ENCODE data around the gene CXCL13. TPM values are rescaled to one million over a fixed set of nuclear protein-coding genes. Genes with fewer than 3 reads are reported as not detected.
A peak's percentile ranks its signal among the peaks of the same experiment; 100 is the strongest.

Gene CXCL13
- total and polyA plus RNA-seq, 3 experiments from 2014 or later: 0.24 to 3.1 (median 2.3) TPM

DNA sequence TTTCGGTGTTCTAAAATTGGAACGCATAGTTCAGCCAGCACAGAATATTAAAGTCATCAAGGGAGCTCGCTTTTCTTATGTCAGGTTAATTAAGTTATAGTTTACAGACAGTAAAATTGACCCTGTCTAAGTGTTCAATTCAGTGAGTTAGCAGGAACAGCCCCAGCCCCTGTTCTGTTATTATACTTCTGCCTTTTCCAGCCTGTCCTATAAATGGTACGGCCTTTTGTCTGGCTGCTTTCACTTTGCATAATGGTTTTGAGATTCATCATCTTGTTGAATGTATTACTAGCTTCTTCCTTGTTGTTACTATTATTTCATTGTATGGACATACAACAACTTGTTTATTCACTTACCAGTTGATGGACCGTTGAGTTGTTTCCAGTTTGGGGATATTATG, 9.5 kb downstream of the CXCL13 start:
- H3K9me3 ChIP-seq (ENCODE audit: low read length): no peaks in the 10 kb centered on the region
- no peak overlapping the region for H3K27ac ChIP-seq (ENCODE audit: low read depth, low read length)
- H3K36me3 Mint-ChIP-seq: peaks cover 0 to 5% (median 0%) of the 10 kb centered on the region in 3 donors
- H3K9me3 Mint-ChIP-seq: no peaks in the 10 kb centered on the region
- peaks cover 6 to 32% of the 10 kb centered on the region in 2 donors for H3K27me3 Mint-ChIP-seq
- H3K36me3 ChIP-seq (ENCODE audit: insufficient read depth, low read length): no peaks in the 10 kb centered on the region
- H3K4me1 Mint-ChIP-seq: peaks cover 4 to 14% (median 12%) of the 10 kb centered on the region in 3 donors
- DNase-seq: no peak
- peak overlapping the region in 1 of 8 donors; percentile 34 for H3K27ac Mint-ChIP-seq
- ChIA-PET CTCF (interaction anchor here (0.9 to 4.8 kb wide), 2 partner anchors 13 to 150 kb away, joined by 3 to 25 read pairs; no protein-coding TSS in a partner anchor), POLR2A (no interaction called here)
- no peaks in the 10 kb centered on the region for H3K27me3 ChIP-seq (ENCODE audit: insufficient read depth, low read length, poor library complexity, severe bottlenecking)
- no peaks in the 10 kb centered on the region for H3K4me1 ChIP-seq (ENCODE audit: insufficient read depth, low read length)
- H3K4me3 ChIP-seq (ENCODE audit: low read length): no peak overlapping the region
- no peak overlapping the region for H3K4me3 Mint-ChIP-seq

DNA sequence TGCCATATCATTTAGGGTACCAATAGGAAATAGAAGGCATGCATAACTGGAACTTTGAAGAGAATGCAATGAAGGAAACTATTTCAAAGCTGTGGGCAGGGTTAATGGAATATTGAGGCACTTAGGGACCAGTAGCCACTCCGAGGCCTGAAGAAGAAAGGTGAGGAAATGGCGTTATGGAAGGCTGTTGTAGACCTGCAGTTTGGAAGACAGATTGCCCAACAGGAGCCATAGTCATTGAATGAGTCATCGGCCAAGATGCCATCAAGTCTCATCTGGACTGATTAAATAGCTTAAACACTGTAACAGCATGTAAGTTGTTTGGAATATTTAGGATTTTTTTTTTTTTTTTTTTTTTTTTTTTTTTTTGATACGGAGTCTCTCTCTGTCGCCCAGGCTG, 11.6 kb downstream of the CXCL13 start:
- no peaks in the 10 kb centered on the region for H3K9me3 ChIP-seq (ENCODE audit: low read length)
- peaks cover 0 to 5% (median 0%) of the 10 kb centered on the region in 3 donors for H3K36me3 Mint-ChIP-seq
- H3K9me3 Mint-ChIP-seq: no peaks in the 10 kb centered on the region
- CTCF ChIA-PET: interaction anchor here (0.7 to 4.8 kb wide), 3 partner anchors 12 to 233 kb away, joined by 4 to 25 read pairs (median 7); no protein-coding TSS in a partner anchor
- peaks cover 4 to 14% (median 12%) of the 10 kb centered on the region in 3 donors for H3K4me1 Mint-ChIP-seq
- POLR2A ChIA-PET: no interaction called here
- no peak overlapping the region for H3K4me3 ChIP-seq (ENCODE audit: low read length)
- H3K36me3 ChIP-seq (ENCODE audit: insufficient read depth, low read length): no peaks in the 10 kb centered on the region
- H3K4me3 Mint-ChIP-seq: no peak overlapping the region
- no peak for DNase-seq
- no peaks in the 10 kb centered on the region for H3K27me3 ChIP-seq (ENCODE audit: insufficient read depth, low read length, poor library complexity, severe bottlenecking)
- peaks cover 5 to 20% of the 10 kb centered on the region in 2 donors for H3K27me3 Mint-ChIP-seq
- H3K4me1 ChIP-seq (ENCODE audit: insufficient read depth, low read length): no peaks in the 10 kb centered on the region
- no peak overlapping the region for H3K27ac ChIP-seq (ENCODE audit: low read depth, low read length)
- no peak overlapping the region for H3K27ac Mint-ChIP-seq

DNA sequence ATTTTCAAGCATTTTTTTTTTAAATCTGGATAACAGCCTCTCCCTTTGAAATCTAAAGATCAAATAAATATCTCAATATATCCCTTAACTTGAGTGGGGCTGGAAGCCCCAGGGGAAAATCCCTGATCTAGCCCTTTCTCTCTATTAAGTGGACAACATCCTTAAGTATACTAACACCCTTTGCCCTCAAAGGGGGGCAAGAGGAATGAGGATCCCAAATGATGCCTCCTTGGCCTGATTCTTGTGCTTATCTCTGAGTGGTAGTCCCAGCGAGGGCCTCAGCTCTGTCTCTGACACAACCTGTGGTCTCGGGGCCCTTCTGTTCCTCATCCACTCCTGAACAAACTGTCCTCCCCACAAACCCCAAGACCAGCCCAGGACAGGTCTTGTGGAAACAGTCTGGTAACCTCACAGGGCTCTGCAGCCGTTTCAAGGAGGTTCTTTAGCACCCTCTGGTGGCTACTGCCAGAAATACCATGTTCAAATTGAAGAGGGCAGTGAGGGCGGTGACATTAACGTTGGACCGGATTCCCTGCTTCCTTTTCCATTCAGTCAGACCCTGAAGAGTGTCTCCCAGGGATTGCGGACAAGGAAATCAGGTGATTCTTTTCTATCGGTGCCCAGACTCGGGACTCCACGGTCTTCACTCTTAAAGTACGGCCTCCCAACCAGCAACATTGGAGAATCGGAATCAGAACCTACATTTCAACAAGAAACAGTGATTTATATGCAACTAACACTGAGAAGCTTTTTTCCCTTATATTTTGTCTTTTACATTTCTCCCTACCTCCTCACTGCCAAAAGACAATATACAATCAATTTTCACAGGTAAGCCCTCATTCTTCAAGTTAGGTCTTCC, 13.0 kb downstream of the CXCL13 start:
- Histone ChIP-seq H3K36me3 (ENCODE audit: insufficient read depth, low read length) (no peaks in the 10 kb centered on the region), H3K9me3 (ENCODE audit: low read length) (no peaks in the 10 kb centered on the region), H3K27me3 (ENCODE audit: insufficient read depth, low read length, poor library complexity, severe bottlenecking) (no peaks in the 10 kb centered on the region), H3K4me3 (ENCODE audit: low read length) (no peak overlapping the region), H3K4me1 (ENCODE audit: insufficient read depth, low read length) (no peaks in the 10 kb centered on the region), H3K27ac (ENCODE audit: low read depth, low read length) (no peak overlapping the region)
- Mint-ChIP-seq H3K4me1 (peaks cover 4 to 14% (median 12%) of the 10 kb centered on the region in 3 donors), H3K9me3 (no peaks in the 10 kb centered on the region), H3K27ac (peak overlapping the region in 1 of 8 donors; percentile 44), H3K4me3 (no peak overlapping the region), H3K36me3 (peaks cover 0 to 5% (median 0%) of the 10 kb centered on the region in 3 donors), H3K27me3 (peaks cover 2 to 9% of the 10 kb centered on the region in 2 donors)
- ChIA-PET POLR2A (no interaction called here), CTCF (interaction anchor here (1.2 to 4.8 kb wide), 7 partner anchors 8 to 241 kb away, joined by 3 to 25 read pairs (median 4); partner anchors contain the start of gene CXCL13)
- DNase-seq: peak; percentile 25 to 66 (median 35)

DNA sequence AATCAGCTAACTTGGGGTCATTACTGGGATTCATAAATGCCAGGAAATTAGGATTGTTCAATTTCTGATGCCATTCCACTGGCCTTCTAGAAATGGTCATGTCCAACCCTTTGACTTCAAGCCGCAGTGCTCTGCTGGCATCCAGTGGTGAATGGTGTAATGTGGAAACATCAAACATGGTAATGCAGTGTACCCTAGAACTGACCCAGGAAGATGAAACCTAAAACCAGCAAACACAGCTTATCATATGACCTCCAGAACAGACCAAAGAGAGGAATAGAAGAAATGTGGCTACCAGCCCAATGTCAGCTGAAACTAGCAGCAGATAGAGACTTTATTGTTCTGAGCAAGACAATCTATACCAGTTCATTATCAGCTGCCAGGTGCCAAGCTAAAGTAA, 13.8 kb downstream of the CXCL13 start:
- no peak for DNase-seq
- Histone ChIP-seq H3K9me3 (ENCODE audit: low read length) (no peaks in the 10 kb centered on the region), H3K27me3 (ENCODE audit: insufficient read depth, low read length, poor library complexity, severe bottlenecking) (no peaks in the 10 kb centered on the region), H3K36me3 (ENCODE audit: insufficient read depth, low read length) (no peaks in the 10 kb centered on the region), H3K4me1 (ENCODE audit: insufficient read depth, low read length) (no peaks in the 10 kb centered on the region), H3K27ac (ENCODE audit: low read depth, low read length) (no peak overlapping the region), H3K4me3 (ENCODE audit: low read length) (no peak overlapping the region)
- CTCF ChIA-PET: interaction anchor here (0.7 to 4.8 kb wide), 8 partner anchors 9 to 241 kb away, joined by 3 to 25 read pairs (median 4); partner anchors contain the start of gene CXCL13
- Mint-ChIP-seq H3K4me1 (peaks cover 4 to 14% (median 12%) of the 10 kb centered on the region in 3 donors), H3K27ac (no peak overlapping the region), H3K9me3 (no peaks in the 10 kb centered on the region), H3K36me3 (peaks cover 0 to 5% (median 0%) of the 10 kb centered on the region in 3 donors), H3K4me3 (no peak overlapping the region), H3K27me3 (peaks cover 2 to 9% of the 10 kb centered on the region in 2 donors)
- POLR2A ChIA-PET: no interaction called here

DNA sequence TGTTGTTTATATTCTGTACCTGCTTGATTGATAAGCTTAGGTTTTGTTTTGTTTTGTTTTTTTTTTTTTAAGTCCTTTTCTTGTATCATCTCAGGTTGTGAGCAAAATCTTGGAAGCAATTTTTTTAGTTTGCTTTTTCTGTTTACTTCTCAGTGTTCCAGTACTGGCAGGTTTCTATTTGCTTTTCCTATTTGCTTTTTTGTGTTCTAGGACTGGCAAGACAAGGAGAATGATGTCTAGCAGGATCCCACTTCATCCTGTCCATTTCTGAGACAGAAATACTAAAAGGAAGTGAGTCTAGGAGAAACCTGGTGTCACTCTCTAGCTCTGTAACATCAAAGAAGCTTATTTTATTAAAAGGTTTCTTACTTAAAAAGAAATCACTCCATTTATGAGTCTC, 15.6 kb downstream of the CXCL13 start:
- CTCF ChIA-PET: interaction anchor here (1.1 kb wide), 1 partner anchor 20 kb away, joined by 6 read pairs; no protein-coding TSS in a partner anchor
- Histone ChIP-seq H3K4me1 (ENCODE audit: insufficient read depth, low read length) (no peaks in the 10 kb centered on the region), H3K27ac (ENCODE audit: low read depth, low read length) (no peak overlapping the region), H3K9me3 (ENCODE audit: low read length) (no peaks in the 10 kb centered on the region), H3K4me3 (ENCODE audit: low read length) (no peak overlapping the region), H3K27me3 (ENCODE audit: insufficient read depth, low read length, poor library complexity, severe bottlenecking) (no peaks in the 10 kb centered on the region), H3K36me3 (ENCODE audit: insufficient read depth, low read length) (no peaks in the 10 kb centered on the region)
- Mint-ChIP-seq H3K4me1 (peaks cover 4 to 9% (median 8%) of the 10 kb centered on the region in 3 donors), H3K27ac (no peak overlapping the region), H3K9me3 (no peaks in the 10 kb centered on the region), H3K36me3 (peaks cover 0 to 5% (median 0%) of the 10 kb centered on the region in 3 donors), H3K4me3 (no peak overlapping the region), H3K27me3 (peaks cover 2 to 6% of the 10 kb centered on the region in 2 donors)
- no peak for DNase-seq
- POLR2A ChIA-PET: no interaction called here

DNA sequence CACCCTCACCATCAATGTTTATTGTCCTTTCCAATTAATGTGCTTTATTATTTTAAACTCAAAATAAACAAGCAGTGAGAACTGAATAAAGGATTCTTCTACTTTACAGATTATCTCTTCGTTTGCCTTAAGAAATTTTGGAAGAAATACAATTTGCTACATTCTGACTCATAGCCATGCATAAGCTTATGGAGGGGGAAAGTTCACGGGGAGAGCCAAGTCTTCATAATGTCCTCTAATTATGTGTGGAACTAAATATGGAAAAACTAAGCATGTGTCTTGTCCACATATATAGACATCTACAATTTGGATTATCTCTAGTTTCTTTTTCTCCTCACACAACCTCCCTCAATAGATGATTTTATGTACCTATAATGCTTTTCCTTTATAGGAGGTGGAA, 17.5 kb downstream of the CXCL13 start:
- Mint-ChIP-seq H3K4me3 (no peak overlapping the region), H3K27me3 (peaks cover 2 to 6% of the 10 kb centered on the region in 2 donors), H3K4me1 (peaks cover 4 to 9% (median 8%) of the 10 kb centered on the region in 3 donors), H3K36me3 (peaks cover 0 to 5% (median 0%) of the 10 kb centered on the region in 3 donors), H3K9me3 (no peaks in the 10 kb centered on the region), H3K27ac (no peak overlapping the region)
- Histone ChIP-seq H3K4me3 (ENCODE audit: low read length) (no peak overlapping the region), H3K36me3 (ENCODE audit: insufficient read depth, low read length) (no peaks in the 10 kb centered on the region), H3K27ac (ENCODE audit: low read depth, low read length) (no peak overlapping the region), H3K4me1 (ENCODE audit: insufficient read depth, low read length) (no peaks in the 10 kb centered on the region), H3K27me3 (ENCODE audit: insufficient read depth, low read length, poor library complexity, severe bottlenecking) (no peaks in the 10 kb centered on the region), H3K9me3 (ENCODE audit: low read length) (no peaks in the 10 kb centered on the region)
- ChIA-PET POLR2A (no interaction called here), CTCF (no interaction called here)
- no peak for DNase-seq

DNA sequence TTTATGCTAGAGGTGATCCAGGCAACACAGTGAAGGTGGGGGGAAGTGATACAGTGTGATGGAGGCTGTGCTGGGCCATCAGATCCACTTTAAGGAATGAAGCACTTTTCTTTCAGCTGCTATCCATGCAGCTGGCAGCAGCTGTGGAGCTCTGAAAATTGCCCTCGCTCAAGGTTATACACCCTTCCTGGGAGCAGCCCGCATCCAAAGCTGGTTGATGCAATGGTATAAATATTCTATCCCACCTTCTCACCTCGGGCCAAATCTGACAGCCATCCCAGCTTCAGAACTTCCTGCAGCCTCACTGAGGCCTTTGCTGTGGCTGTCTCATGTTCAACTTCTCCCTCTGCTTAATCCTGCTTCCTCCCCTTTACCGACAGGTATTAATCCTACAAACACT, 18.6 kb downstream of the CXCL13 start:
- peaks cover 0 to under 1% (median under 1%) of the 10 kb centered on the region in 3 donors for H3K4me1 Mint-ChIP-seq
- Histone ChIP-seq H3K36me3 (ENCODE audit: insufficient read depth, low read length) (no peaks in the 10 kb centered on the region), H3K4me3 (ENCODE audit: low read length) (no peak overlapping the region), H3K27ac (ENCODE audit: low read depth, low read length) (no peak overlapping the region), H3K27me3 (ENCODE audit: insufficient read depth, low read length, poor library complexity, severe bottlenecking) (no peaks in the 10 kb centered on the region), H3K9me3 (ENCODE audit: low read length) (no peaks in the 10 kb centered on the region), H3K4me1 (ENCODE audit: insufficient read depth, low read length) (no peaks in the 10 kb centered on the region)
- ChIA-PET CTCF (no interaction called here), POLR2A (no interaction called here)
- no peaks in the 10 kb centered on the region for H3K9me3 Mint-ChIP-seq
- no peaks in the 10 kb centered on the region for H3K27me3 Mint-ChIP-seq
- H3K27ac Mint-ChIP-seq: no peak overlapping the region
- H3K4me3 Mint-ChIP-seq: no peak overlapping the region
- no peaks in the 10 kb centered on the region for H3K36me3 Mint-ChIP-seq
- DNase-seq: no peak

DNA sequence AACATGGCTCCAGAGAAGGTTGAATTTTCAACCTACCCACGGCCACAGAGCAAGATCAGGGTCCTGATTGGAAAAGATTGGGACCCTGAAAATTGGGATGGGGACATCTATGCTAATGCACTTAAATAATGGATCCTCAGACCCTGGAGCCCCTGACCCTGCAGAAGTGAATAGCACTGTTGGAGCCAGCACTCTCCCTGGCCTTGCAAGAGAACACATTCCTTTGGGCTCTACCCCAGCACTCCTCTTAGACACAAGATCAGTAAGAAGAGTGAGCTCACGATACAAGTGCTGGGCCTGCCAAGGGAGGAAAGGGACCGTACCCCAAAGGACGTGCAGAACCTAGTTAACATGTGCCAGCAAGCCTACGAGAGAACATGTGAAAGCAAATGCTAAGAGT, 19.9 kb downstream of the CXCL13 start:
- H3K27me3 Mint-ChIP-seq: no peaks in the 10 kb centered on the region
- CTCF ChIA-PET: no interaction called here
- POLR2A ChIA-PET: no interaction called here
- H3K4me1 Mint-ChIP-seq: peaks cover 6 to 13% (median 11%) of the 10 kb centered on the region in 3 donors
- no peak overlapping the region for H3K4me3 Mint-ChIP-seq
- Histone ChIP-seq H3K27ac (ENCODE audit: low read depth, low read length) (no peak overlapping the region), H3K4me3 (ENCODE audit: low read length) (no peak overlapping the region), H3K9me3 (ENCODE audit: low read length) (no peaks in the 10 kb centered on the region), H3K4me1 (ENCODE audit: insufficient read depth, low read length) (no peaks in the 10 kb centered on the region), H3K36me3 (ENCODE audit: insufficient read depth, low read length) (no peaks in the 10 kb centered on the region), H3K27me3 (ENCODE audit: insufficient read depth, low read length, poor library complexity, severe bottlenecking) (no peaks in the 10 kb centered on the region)
- H3K36me3 Mint-ChIP-seq: no peaks in the 10 kb centered on the region
- no peaks in the 10 kb centered on the region for H3K9me3 Mint-ChIP-seq
- no peak for DNase-seq
- H3K27ac Mint-ChIP-seq: no peak overlapping the region

Measured in CD8-positive, alpha-beta memory T cell (primary cell).